HL-60 (cell line): ENCODE data around the gene DPYSL4.

Experiments
- GABPA ChIP-seq: IDR thresholded peaks from 2 replicates; pipeline ENCODE4 v1.6.1; 2012; ENCODE audit warnings: low read depth
- POLR2AphosphoS5 ChIP-seq: IDR thresholded peaks from 2 replicates; pipeline ENCODE4 v1.6.1; 2012; ENCODE audit warnings: low read depth
- SPI1 ChIP-seq: IDR thresholded peaks from 2 replicates; pipeline ENCODE4 v1.6.1; 2012; ENCODE audit warnings: low read depth, mild to moderate bottlenecking, borderline replicate concordance
- TF ChIP-seq, protein P1 (sequence below): IDR thresholded peaks from one replicate; pipeline ENCODE4 v1.5.1; 2011; ENCODE audit warnings: low read length, control low read depth, inconsistent platforms; ENCODE audit not compliant: insufficient read depth
- TF ChIP-seq, protein P2 (sequence below): IDR thresholded peaks from 2 replicates; pipeline ENCODE4 v1.6.1; 2012; ENCODE audit warnings: low read depth; ENCODE audit not compliant: insufficient replicate concordance

DNA sequence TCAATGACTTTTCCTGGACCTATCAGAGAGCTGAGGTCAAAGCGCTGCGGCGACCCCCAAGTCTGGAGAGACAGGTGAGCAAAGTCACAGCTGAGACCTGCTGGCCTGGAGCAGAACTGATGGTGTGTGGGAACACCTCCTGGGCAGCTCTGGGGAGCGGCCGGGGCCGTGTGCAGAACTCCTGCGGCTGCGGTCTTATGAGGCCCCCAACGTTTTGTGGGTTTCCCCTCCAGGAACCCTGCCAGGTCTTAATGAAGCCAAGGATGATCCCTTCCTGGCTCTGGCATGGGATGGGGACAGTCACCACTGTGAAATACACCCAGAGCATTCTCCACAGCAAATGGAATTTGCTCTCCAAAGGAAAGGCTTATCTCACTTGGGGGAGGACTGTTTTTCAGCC lies 26.1 kb downstream of the DPYSL4 start:
- TF ChIP-seq, protein P1, sequence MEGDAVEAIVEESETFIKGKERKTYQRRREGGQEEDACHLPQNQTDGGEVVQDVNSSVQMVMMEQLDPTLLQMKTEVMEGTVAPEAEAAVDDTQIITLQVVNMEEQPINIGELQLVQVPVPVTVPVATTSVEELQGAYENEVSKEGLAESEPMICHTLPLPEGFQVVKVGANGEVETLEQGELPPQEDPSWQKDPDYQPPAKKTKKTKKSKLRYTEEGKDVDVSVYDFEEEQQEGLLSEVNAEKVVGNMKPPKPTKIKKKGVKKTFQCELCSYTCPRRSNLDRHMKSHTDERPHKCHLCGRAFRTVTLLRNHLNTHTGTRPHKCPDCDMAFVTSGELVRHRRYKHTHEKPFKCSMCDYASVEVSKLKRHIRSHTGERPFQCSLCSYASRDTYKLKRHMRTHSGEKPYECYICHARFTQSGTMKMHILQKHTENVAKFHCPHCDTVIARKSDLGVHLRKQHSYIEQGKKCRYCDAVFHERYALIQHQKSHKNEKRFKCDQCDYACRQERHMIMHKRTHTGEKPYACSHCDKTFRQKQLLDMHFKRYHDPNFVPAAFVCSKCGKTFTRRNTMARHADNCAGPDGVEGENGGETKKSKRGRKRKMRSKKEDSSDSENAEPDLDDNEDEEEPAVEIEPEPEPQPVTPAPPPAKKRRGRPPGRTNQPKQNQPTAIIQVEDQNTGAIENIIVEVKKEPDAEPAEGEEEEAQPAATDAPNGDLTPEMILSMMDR: no peak
- TF ChIP-seq POLR2AphosphoS5: no peak
- TF ChIP-seq SPI1: no peak
- TF ChIP-seq, protein P2, sequence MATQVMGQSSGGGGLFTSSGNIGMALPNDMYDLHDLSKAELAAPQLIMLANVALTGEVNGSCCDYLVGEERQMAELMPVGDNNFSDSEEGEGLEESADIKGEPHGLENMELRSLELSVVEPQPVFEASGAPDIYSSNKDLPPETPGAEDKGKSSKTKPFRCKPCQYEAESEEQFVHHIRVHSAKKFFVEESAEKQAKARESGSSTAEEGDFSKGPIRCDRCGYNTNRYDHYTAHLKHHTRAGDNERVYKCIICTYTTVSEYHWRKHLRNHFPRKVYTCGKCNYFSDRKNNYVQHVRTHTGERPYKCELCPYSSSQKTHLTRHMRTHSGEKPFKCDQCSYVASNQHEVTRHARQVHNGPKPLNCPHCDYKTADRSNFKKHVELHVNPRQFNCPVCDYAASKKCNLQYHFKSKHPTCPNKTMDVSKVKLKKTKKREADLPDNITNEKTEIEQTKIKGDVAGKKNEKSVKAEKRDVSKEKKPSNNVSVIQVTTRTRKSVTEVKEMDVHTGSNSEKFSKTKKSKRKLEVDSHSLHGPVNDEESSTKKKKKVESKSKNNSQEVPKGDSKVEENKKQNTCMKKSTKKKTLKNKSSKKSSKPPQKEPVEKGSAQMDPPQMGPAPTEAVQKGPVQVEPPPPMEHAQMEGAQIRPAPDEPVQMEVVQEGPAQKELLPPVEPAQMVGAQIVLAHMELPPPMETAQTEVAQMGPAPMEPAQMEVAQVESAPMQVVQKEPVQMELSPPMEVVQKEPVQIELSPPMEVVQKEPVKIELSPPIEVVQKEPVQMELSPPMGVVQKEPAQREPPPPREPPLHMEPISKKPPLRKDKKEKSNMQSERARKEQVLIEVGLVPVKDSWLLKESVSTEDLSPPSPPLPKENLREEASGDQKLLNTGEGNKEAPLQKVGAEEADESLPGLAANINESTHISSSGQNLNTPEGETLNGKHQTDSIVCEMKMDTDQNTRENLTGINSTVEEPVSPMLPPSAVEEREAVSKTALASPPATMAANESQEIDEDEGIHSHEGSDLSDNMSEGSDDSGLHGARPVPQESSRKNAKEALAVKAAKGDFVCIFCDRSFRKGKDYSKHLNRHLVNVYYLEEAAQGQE: no peak
- TF ChIP-seq GABPA: no peak
